ENCODE data around the gene DNAJC17.

Gene DNAJC17

GRCh38 chr15:40807028-40807887 is at the start of gene DNAJC17, which contains the start of gene ZFYVE19:
TSS of gene DNAJC17 (minus strand) at chr15:40807473. CDS start at chr15:40807446, 27 bp downstream.
TSS of gene ZFYVE19 (plus strand) at chr15:40807089. CDS start at chr15:40807590, 501 bp downstream.
- DNase-seq: peak; percentile 66 to 99 (median 96)

- no peak for DNase-seq
These were observed 49.5 kb upstream of the DNAJC17 start for GRCh38 chr15:40856746-40857145.

- DNase-seq: no peak
These were observed 48.5 kb upstream of the DNAJC17 start for GRCh38 chr15:40855706-40856234.

- no peak for DNase-seq
These were observed 46.9 kb upstream of the DNAJC17 start for GRCh38 chr15:40854161-40854560.

- no peak for DNase-seq
These were observed 46.1 kb upstream of the DNAJC17 start for GRCh38 chr15:40853241-40853890.

GRCh38 chr15:40852529-40852928 is 45.3 kb upstream of the DNAJC17 start:
- no peak for DNase-seq

- no peak for DNase-seq
These were observed 43.4 kb upstream of the DNAJC17 start for GRCh38 chr15:40850576-40851112.

- DNase-seq: peak in 17 of 58 donors; percentile 6 to 25 (median 16)
These were observed 40.1 kb upstream of the DNAJC17 start for GRCh38 chr15:40847223-40847961.

GRCh38 chr15:40846841-40847222 is 39.6 kb upstream of the DNAJC17 start:
- no peak for DNase-seq

- no peak for DNase-seq
These were observed 38.4 kb upstream of the DNAJC17 start for GRCh38 chr15:40845511-40846284.

GRCh38 chr15:40845036-40845435 is 37.8 kb upstream of the DNAJC17 start:
- DNase-seq: no peak

GRCh38 chr15:40844696-40845030 is 37.4 kb upstream of the DNAJC17 start:
- DNase-seq: no peak

- DNase-seq: no peak
These were observed 36.8 kb upstream of the DNAJC17 start, which contains the start of gene SPINT1 for GRCh38 chr15:40843885-40844695. TSS of gene SPINT1 (plus strand) at chr15:40844048. CDS start at chr15:40844555, 507 bp downstream.

GRCh38 chr15:40843261-40843884 is 36.1 kb upstream of the DNAJC17 start:
- no peak for DNase-seq

GRCh38 chr15:40841741-40842140 is 34.5 kb upstream of the DNAJC17 start:
- DNase-seq: no peak

- no peak for DNase-seq
These were observed 31.5 kb upstream of the DNAJC17 start for GRCh38 chr15:40838756-40839155.

GRCh38 chr15:40836020-40836419 is 28.7 kb upstream of the DNAJC17 start:
- DNase-seq: no peak

GRCh38 chr15:40832903-40833302 is 25.6 kb upstream of the DNAJC17 start:
- DNase-seq: no peak

GRCh38 chr15:40831861-40832260 is 24.6 kb upstream of the DNAJC17 start:
- no peak for DNase-seq

Data from anterior cingulate cortex (tissue), 58 donors.